ENCODE data around the gene STON2. TPM values are rescaled to one million over a fixed set of nuclear protein-coding genes. Genes with fewer than 3 reads are reported as not detected.

Gene STON2
- total RNA-seq, 1 experiment from 2014 or later: 0.36 TPM

DNA sequence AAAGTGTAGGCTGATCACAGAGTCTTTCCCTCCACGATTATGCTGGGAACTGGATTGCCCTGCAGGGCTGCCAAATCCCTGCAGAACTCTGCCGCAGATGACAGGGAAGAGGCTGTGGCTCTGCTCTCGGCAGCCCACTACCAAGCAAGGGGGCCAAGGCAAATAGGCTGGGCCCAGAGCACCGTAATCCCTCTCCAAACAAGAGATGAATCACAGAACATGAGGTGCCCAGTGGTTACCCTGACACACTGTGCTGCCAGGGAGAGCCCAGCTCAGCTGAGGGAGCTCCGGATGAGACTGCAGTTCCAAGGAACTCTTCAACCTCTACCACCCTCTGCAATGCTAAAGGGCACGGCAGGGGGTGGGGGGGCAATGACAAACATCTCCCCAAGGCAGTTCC is 33.9 kb downstream of the STON2 start:
- intact Hi-C loops (cut with micrococcal nuclease; ENCODE audit: unreplicated experiment) (no loop called here), in situ Hi-C loops (cut with HindIII; ENCODE audit: low pct_unique_long_range_greater_than_20kb, low sequenced_read_pairs) (no loop called here)
- TF ChIP-seq, protein P1, sequence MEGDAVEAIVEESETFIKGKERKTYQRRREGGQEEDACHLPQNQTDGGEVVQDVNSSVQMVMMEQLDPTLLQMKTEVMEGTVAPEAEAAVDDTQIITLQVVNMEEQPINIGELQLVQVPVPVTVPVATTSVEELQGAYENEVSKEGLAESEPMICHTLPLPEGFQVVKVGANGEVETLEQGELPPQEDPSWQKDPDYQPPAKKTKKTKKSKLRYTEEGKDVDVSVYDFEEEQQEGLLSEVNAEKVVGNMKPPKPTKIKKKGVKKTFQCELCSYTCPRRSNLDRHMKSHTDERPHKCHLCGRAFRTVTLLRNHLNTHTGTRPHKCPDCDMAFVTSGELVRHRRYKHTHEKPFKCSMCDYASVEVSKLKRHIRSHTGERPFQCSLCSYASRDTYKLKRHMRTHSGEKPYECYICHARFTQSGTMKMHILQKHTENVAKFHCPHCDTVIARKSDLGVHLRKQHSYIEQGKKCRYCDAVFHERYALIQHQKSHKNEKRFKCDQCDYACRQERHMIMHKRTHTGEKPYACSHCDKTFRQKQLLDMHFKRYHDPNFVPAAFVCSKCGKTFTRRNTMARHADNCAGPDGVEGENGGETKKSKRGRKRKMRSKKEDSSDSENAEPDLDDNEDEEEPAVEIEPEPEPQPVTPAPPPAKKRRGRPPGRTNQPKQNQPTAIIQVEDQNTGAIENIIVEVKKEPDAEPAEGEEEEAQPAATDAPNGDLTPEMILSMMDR (IDR thresholded peaks at IDR 0.05): no peak
- TF ChIP-seq TCF7L2 (IDR thresholded peaks at IDR 0.05; ENCODE audit: low read depth, low read length) (no peak), SIN3A (IDR thresholded peaks at IDR 0.05; ENCODE audit: borderline replicate concordance, insufficient read depth, low read depth, low read length) (no peak), POLR2AphosphoS5 (IDR thresholded peaks at IDR 0.05; ENCODE audit: low read depth, low read length) (no peak)
- TF ChIP-seq, protein P2, sequence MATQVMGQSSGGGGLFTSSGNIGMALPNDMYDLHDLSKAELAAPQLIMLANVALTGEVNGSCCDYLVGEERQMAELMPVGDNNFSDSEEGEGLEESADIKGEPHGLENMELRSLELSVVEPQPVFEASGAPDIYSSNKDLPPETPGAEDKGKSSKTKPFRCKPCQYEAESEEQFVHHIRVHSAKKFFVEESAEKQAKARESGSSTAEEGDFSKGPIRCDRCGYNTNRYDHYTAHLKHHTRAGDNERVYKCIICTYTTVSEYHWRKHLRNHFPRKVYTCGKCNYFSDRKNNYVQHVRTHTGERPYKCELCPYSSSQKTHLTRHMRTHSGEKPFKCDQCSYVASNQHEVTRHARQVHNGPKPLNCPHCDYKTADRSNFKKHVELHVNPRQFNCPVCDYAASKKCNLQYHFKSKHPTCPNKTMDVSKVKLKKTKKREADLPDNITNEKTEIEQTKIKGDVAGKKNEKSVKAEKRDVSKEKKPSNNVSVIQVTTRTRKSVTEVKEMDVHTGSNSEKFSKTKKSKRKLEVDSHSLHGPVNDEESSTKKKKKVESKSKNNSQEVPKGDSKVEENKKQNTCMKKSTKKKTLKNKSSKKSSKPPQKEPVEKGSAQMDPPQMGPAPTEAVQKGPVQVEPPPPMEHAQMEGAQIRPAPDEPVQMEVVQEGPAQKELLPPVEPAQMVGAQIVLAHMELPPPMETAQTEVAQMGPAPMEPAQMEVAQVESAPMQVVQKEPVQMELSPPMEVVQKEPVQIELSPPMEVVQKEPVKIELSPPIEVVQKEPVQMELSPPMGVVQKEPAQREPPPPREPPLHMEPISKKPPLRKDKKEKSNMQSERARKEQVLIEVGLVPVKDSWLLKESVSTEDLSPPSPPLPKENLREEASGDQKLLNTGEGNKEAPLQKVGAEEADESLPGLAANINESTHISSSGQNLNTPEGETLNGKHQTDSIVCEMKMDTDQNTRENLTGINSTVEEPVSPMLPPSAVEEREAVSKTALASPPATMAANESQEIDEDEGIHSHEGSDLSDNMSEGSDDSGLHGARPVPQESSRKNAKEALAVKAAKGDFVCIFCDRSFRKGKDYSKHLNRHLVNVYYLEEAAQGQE (IDR thresholded peaks at IDR 0.05; ENCODE audit: insufficient read depth in 1 of 2, low read depth in 2 of 2, low read length in 1 of 2): no peak
- no peaks in the 10 kb centered on the region for H3K36me3 ChIP-seq (ENCODE audit: control insufficient read depth, insufficient read depth, low read length)
- no peak overlapping the region for H3K4me3 ChIP-seq (ENCODE audit: low read depth in 2 of 2, low read length in 2 of 2)
- no peaks in the 10 kb centered on the region for H3K4me1 ChIP-seq (ENCODE audit: control insufficient read depth, insufficient read depth, low read length)
- ATAC-seq (no peak), DNase-seq (ENCODE audit: low read depth, low spot score) (no peak)
- no peaks in the 10 kb centered on the region for H3K9me3 ChIP-seq (ENCODE audit: control insufficient read depth, insufficient read depth, low read depth, low read length)
- CTCF ChIA-PET: no interaction called here
- POLR2A ChIA-PET: no interaction called here
- BruUV-seq (replicated peaks): no TSS peak
- no peak overlapping the region for H3K27ac ChIP-seq (ENCODE audit: low read length)
- H3K27me3 ChIP-seq (ENCODE audit: control insufficient read depth, insufficient read depth, low read length): no peaks in the 10 kb centered on the region

DNA sequence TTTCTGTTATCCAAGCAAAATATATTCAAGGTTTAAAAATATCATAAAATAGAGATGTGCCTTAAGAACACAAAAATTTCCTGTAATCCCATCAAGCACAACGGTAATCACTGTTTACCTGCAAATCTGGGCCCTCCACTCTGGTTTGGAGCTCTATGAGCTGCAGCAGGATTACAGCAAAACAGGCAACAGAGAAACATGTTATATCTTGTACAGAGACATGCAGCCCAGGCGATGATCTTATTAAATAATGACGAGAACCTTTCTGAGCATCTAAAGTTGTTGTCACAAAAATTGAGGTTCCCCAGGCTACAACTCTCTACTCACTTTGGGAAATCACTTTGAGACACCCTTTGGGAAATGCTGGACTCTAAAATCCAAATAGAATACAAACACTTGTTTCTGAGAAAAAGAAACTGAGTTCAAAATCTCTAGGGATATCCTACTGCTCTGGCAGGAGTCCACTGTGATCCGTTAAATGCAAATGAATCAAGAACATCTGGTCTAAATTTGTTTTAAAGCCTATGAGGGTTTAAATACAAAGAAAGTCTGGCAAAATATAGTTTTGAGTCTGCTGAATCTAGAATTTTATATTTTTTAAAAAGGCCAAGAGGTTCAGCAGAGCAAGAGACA is 36.3 kb downstream of the STON2 start:
- ChIA-PET POLR2A (no interaction called here), CTCF (no interaction called here)
- Histone ChIP-seq H3K27me3 (ENCODE audit: control insufficient read depth, insufficient read depth, low read length) (no peaks in the 10 kb centered on the region), H3K27ac (ENCODE audit: low read length) (no peak overlapping the region), H3K9me3 (ENCODE audit: control insufficient read depth, insufficient read depth, low read depth, low read length) (no peaks in the 10 kb centered on the region), H3K4me3 (ENCODE audit: low read depth in 2 of 2, low read length in 2 of 2) (no peak overlapping the region), H3K4me1 (ENCODE audit: control insufficient read depth, insufficient read depth, low read length) (no peaks in the 10 kb centered on the region), H3K36me3 (ENCODE audit: control insufficient read depth, insufficient read depth, low read length) (no peaks in the 10 kb centered on the region)
- TF ChIP-seq POLR2AphosphoS5 (IDR thresholded peaks at IDR 0.05; ENCODE audit: low read depth, low read length): no peak
- no peak for TF ChIP-seq TCF7L2 (IDR thresholded peaks at IDR 0.05; ENCODE audit: low read depth, low read length)
- TF ChIP-seq SIN3A (IDR thresholded peaks at IDR 0.05; ENCODE audit: borderline replicate concordance, insufficient read depth, low read depth, low read length): no peak
- TF ChIP-seq, protein P1 (IDR thresholded peaks at IDR 0.05): no peak
- TF ChIP-seq, protein P2 (IDR thresholded peaks at IDR 0.05; ENCODE audit: insufficient read depth in 1 of 2, low read depth in 2 of 2, low read length in 1 of 2): no peak
- DNase-seq (ENCODE audit: low read depth, low spot score) (no peak), ATAC-seq (no peak)
- in situ Hi-C loops (cut with HindIII; ENCODE audit: low pct_unique_long_range_greater_than_20kb, low sequenced_read_pairs) (no loop called here), intact Hi-C loops (cut with micrococcal nuclease; ENCODE audit: unreplicated experiment) (no loop called here)
- BruUV-seq (replicated peaks): no TSS peak
